ENCODE results near the gene DCUN1D1. TPM values are rescaled to one million over a fixed set of nuclear protein-coding genes. Genes with fewer than 3 reads are reported as not detected.

Gene DCUN1D1
- total RNA-seq, 4 donors from 2014 or later = 16.7 to 25.9 (median 19.6) TPM

GRCh38 chr3:182908471-182908870, 71.9 kb downstream of the DCUN1D1 start:
- intact Hi-C loops (cut with DNase I; ENCODE audit: low total_unique reads) = no loop called here
- H3K4me3 ChIP-seq (ENCODE audit: low read depth, poor library complexity, severe bottlenecking) = no peak overlapping the region
- DNase-seq (ENCODE audit: low spot score in 2 of 2) = no peak
- 97 to 100% methylated on average over 1 of the region's 1 CpG for WGBS, 2 donors
- TF ChIP-seq CTCF (IDR thresholded peaks at IDR 0.05) = no peak
- TF ChIP-seq POLR2A (IDR thresholded peaks at IDR 0.05) = no peak

- 95 to 96% methylated on average over 1 of the region's 1 CpG for WGBS, 2 donors
- no peak for DNase-seq (ENCODE audit: low spot score in 2 of 2)
These were observed 74.3 kb downstream of the DCUN1D1 start for GRCh38 chr3:182906036-182906435.

GRCh38 chr3:182905623-182906022, 74.7 kb downstream of the DCUN1D1 start:
- intact Hi-C loops (cut with DNase I; ENCODE audit: low total_unique reads) = no loop called here
- WGBS, 2 donors = 96 to 98% methylated on average over 4 of the region's 4 CpGs

More at GRCh38 chr3:182906036-182906435, 74.3 kb downstream of the DCUN1D1 start:
- H3K4me3 ChIP-seq (ENCODE audit: low read depth, poor library complexity, severe bottlenecking) = no peak overlapping the region
- TF ChIP-seq CTCF (IDR thresholded peaks at IDR 0.05) (no peak), POLR2A (IDR thresholded peaks at IDR 0.05) (no peak)
- intact Hi-C loops (cut with DNase I; ENCODE audit: low total_unique reads) = no loop called here

GRCh38 chr3:182904164-182904563, 76.2 kb downstream of the DCUN1D1 start:
- H3K4me3 ChIP-seq (ENCODE audit: low read depth, poor library complexity, severe bottlenecking) = no peak overlapping the region
- intact Hi-C loops (cut with DNase I; ENCODE audit: low total_unique reads) = no loop called here
- TF ChIP-seq POLR2A (IDR thresholded peaks at IDR 0.05) (no peak), CTCF (IDR thresholded peaks at IDR 0.05) (no peak)
- DNase-seq (ENCODE audit: low spot score in 2 of 2) = no peak
- WGBS, 2 donors = 89 to 96% methylated on average over 3 of the region's 3 CpGs

More at GRCh38 chr3:182905623-182906022, 74.7 kb downstream of the DCUN1D1 start:
- no peak for DNase-seq (ENCODE audit: low spot score in 2 of 2)
- no peak overlapping the region for H3K4me3 ChIP-seq (ENCODE audit: low read depth, poor library complexity, severe bottlenecking)
- TF ChIP-seq POLR2A (IDR thresholded peaks at IDR 0.05) (no peak), CTCF (IDR thresholded peaks at IDR 0.05) (no peak)

GRCh38 chr3:182902236-182902635, 78.1 kb downstream of the DCUN1D1 start:
- intact Hi-C loops (cut with DNase I; ENCODE audit: low total_unique reads) = no loop called here
- TF ChIP-seq POLR2A (IDR thresholded peaks at IDR 0.05) (no peak), CTCF (IDR thresholded peaks at IDR 0.05) (no peak)
- H3K4me3 ChIP-seq (ENCODE audit: low read depth, poor library complexity, severe bottlenecking) = no peak overlapping the region
- 87 to 89% methylated on average over 5 of the region's 5 CpGs for WGBS, 2 donors
- DNase-seq (ENCODE audit: low spot score in 2 of 2) = no peak

- WGBS, 2 donors = 91 to 96% methylated on average over 2 of the region's 2 CpGs
- intact Hi-C loops (cut with DNase I; ENCODE audit: low total_unique reads) = no loop called here
- no peak overlapping the region for H3K4me3 ChIP-seq (ENCODE audit: low read depth, poor library complexity, severe bottlenecking)
- DNase-seq (ENCODE audit: low spot score in 2 of 2) = no peak
- TF ChIP-seq CTCF (IDR thresholded peaks at IDR 0.05) (no peak), POLR2A (IDR thresholded peaks at IDR 0.05) (no peak)
These were observed 83.8 kb downstream of the DCUN1D1 start for GRCh38 chr3:182896553-182896952.

All from lower leg skin (tissue), 4 donors.